Thymus (tissue), 11 donors: Measurements from ENCODE around the gene PCNX3. TPM values are rescaled to one million over a fixed set of nuclear protein-coding genes. Genes with fewer than 3 reads are reported as not detected.

Source experiments
- DNase-seq, 9 donors: peaks; one replicate each; pipeline ENCODE4 v3.0.0-alpha.2; 2013; ENCODE audit warnings: low spot score in 9 of 9, low read depth in 6 of 9, missing footprints in 1 of 9
- H3K27ac ChIP-seq, 2 donors: one replicate each; pipeline ENCODE4 v1.5.1; 2013; ENCODE audit warnings: control low read depth in 1 of 2, low read depth in 1 of 2, low read length in 1 of 2, mild to moderate bottlenecking in 1 of 2, moderate library complexity in 1 of 2
- H3K27me3 ChIP-seq, 2 donors: one replicate each; pipeline ENCODE4 v1.5.1; 2013; ENCODE audit warnings: low read length in 1 of 2; ENCODE audit not compliant: control insufficient read depth in 2 of 2, insufficient read depth in 1 of 2
- H3K36me3 ChIP-seq, 2 donors: one replicate each; pipeline ENCODE4 v1.5.1; 2013; ENCODE audit warnings: low read length in 1 of 2, mild to moderate bottlenecking in 1 of 2, moderate library complexity in 1 of 2; ENCODE audit not compliant: control insufficient read depth in 2 of 2, insufficient read depth in 2 of 2
- H3K4me1 ChIP-seq, 2 donors: one replicate each; pipeline ENCODE4 v1.5.1; 2013; ENCODE audit warnings: low read length in 2 of 2; ENCODE audit not compliant: control insufficient read depth in 2 of 2, insufficient read depth in 2 of 2
- H3K4me3 ChIP-seq, 2 donors: one replicate each; pipeline ENCODE4 v1.5.1; 2013; ENCODE audit warnings: low read length in 2 of 2, control low read depth in 1 of 2, mild to moderate bottlenecking in 1 of 2
- H3K9me3 ChIP-seq, 2 donors: one replicate each; pipeline ENCODE4 v1.5.1; 2013; ENCODE audit warnings: low read length in 1 of 2, mild to moderate bottlenecking in 1 of 2; ENCODE audit not compliant: control insufficient read depth in 2 of 2, insufficient read depth in 1 of 2
- WGBS: extraction: QIAGEN DNeasy Blood & Tissue Kit; methylation state at CpG from one replicate; pipeline ENCODE4 v1.1.7; 2013; 5-methylcytosine and 5-hydroxymethylcytosine counted together
- polyA plus RNA-seq: library from polyadenylated mRNA; stranded (reverse); fragments of 200-250 nt; gene quantifications from one replicate; pipeline ENCODE4 v1.2.3, GENCODE V29; 2013
- total RNA-seq: library from RNA; stranded (reverse); fragments of 120-200 nt; gene quantifications from one replicate; pipeline ENCODE4 v1.2.4, GENCODE V29; 2013
- donor health status: healthy.

Gene PCNX3
- total and polyA plus RNA-seq, 2 donors = 7.4 to 23.4 TPM

DNA sequence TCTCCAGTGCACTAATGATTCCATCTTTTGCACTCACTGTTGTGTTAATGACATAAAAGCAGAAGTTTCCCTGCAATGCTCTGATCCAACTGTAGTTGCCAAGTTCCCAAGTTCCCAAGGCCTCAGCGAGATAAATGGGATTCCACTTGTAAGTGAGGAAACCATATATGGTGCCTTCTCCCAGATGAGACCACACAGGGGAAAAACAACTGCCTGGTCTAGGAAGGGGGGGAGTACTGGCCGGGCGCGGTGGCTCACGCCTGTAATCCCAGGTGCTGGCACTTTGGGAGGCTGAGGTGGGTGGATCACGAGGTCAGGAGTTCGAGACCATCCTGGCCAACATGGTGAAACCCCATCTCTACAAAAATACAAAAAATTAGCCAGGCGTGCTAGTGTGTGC lies 70.4 kb downstream of the PCNX3 start:
- 97% methylated on average over 8 of the region's 8 CpGs for WGBS
- H3K27ac ChIP-seq = no peak overlapping the region
- DNase-seq = no peak

More for the DNA sequence above, 70.4 kb downstream of the PCNX3 start:
- no peak overlapping the region for H3K4me3 ChIP-seq
- no peaks in the 10 kb centered on the region for H3K36me3 ChIP-seq
- no peaks in the 10 kb centered on the region for H3K27me3 ChIP-seq
- H3K4me1 ChIP-seq = no peaks in the 10 kb centered on the region
- no peaks in the 10 kb centered on the region for H3K9me3 ChIP-seq

Other genes starting within 250 kb of the PCNX3 start
- gene SLC25A45, start 233.1 kb upstream of the PCNX3 start, total RNA-seq = 8.1 TPM
- 35.3 TPM for gene SLC25A45, start 233.1 kb upstream of the PCNX3 start, polyA plus RNA-seq
- gene FRMD8, start 229.1 kb upstream of the PCNX3 start, total RNA-seq = 15.2 TPM
- gene FRMD8, start 229.1 kb upstream of the PCNX3 start, polyA plus RNA-seq = 21.4 TPM
- gene NEAT1, start 193.0 kb upstream of the PCNX3 start, total RNA-seq = 9.2 TPM
- gene NEAT1, start 193.0 kb upstream of the PCNX3 start, polyA plus RNA-seq = 3,325 TPM
- 3,158 TPM for gene MALAT1, start 116.7 kb upstream of the PCNX3 start, total RNA-seq
- gene MALAT1, start 116.7 kb upstream of the PCNX3 start, polyA plus RNA-seq = 682 TPM
- gene SCYL1, start 90.7 kb upstream of the PCNX3 start, total RNA-seq = 41.0 TPM
- 68.1 TPM for gene SCYL1, start 90.7 kb upstream of the PCNX3 start, polyA plus RNA-seq
- gene LTBP3, start 57.4 kb upstream of the PCNX3 start, total RNA-seq = 13.3 TPM
- gene LTBP3, start 57.4 kb upstream of the PCNX3 start, polyA plus RNA-seq = 64.6 TPM
- 40.7 TPM for gene ZNRD2, start 45.3 kb upstream of the PCNX3 start, total RNA-seq
- 38.0 TPM for gene ZNRD2, start 45.3 kb upstream of the PCNX3 start, polyA plus RNA-seq
- gene FAM89B, start 43.2 kb upstream of the PCNX3 start, total RNA-seq = 47.2 TPM
- 62.2 TPM for gene FAM89B, start 43.2 kb upstream of the PCNX3 start, polyA plus RNA-seq
- 19.9 TPM for gene EHBP1L1, start 39.7 kb upstream of the PCNX3 start, total RNA-seq
- 66.5 TPM for gene EHBP1L1, start 39.7 kb upstream of the PCNX3 start, polyA plus RNA-seq
- gene KCNK7, start 20.0 kb upstream of the PCNX3 start, total RNA-seq = 0.66 TPM
- 3.8 TPM for gene KCNK7, start 20.0 kb upstream of the PCNX3 start, polyA plus RNA-seq
- gene MAP3K11, start 1.6 kb upstream of the PCNX3 start, total RNA-seq = 21.9 TPM
- 61.0 TPM for gene MAP3K11, start 1.6 kb upstream of the PCNX3 start, polyA plus RNA-seq
- gene SIPA1, start 22.3 kb downstream of the PCNX3 start, total RNA-seq = 51.9 TPM
- 153 TPM for gene SIPA1, start 22.3 kb downstream of the PCNX3 start, polyA plus RNA-seq
- 17.1 TPM for gene RELA, start 47.1 kb downstream of the PCNX3 start, total RNA-seq
- 41.9 TPM for gene RELA, start 47.1 kb downstream of the PCNX3 start, polyA plus RNA-seq
- 53.5 TPM for gene KAT5, start 96.5 kb downstream of the PCNX3 start, total RNA-seq
- gene KAT5, start 96.5 kb downstream of the PCNX3 start, polyA plus RNA-seq = 104 TPM
- gene RNASEH2C, start 105.0 kb downstream of the PCNX3 start, total RNA-seq = 85.9 TPM
- 49.4 TPM for gene RNASEH2C, start 105.0 kb downstream of the PCNX3 start, polyA plus RNA-seq
- 5.3 TPM for gene AP5B1, start 165.2 kb downstream of the PCNX3 start, total RNA-seq
- 7.6 TPM for gene AP5B1, start 165.2 kb downstream of the PCNX3 start, polyA plus RNA-seq
- 0.47 TPM for gene OVOL1, start 171.3 kb downstream of the PCNX3 start, total RNA-seq
- gene OVOL1, start 171.3 kb downstream of the PCNX3 start, polyA plus RNA-seq = 1.3 TPM
- 0.38 TPM for gene SNX32, start 218.2 kb downstream of the PCNX3 start, total RNA-seq
- 1.1 TPM for gene SNX32, start 218.2 kb downstream of the PCNX3 start, polyA plus RNA-seq
- gene CFL1, start 242.4 kb downstream of the PCNX3 start, total RNA-seq = 1,006 TPM
- 673 TPM for gene CFL1, start 242.4 kb downstream of the PCNX3 start, polyA plus RNA-seq
- gene MUS81, start 244.7 kb downstream of the PCNX3 start, total RNA-seq = 46.8 TPM
- 127 TPM for gene MUS81, start 244.7 kb downstream of the PCNX3 start, polyA plus RNA-seq